Endodermal cell (in vitro differentiated cells): Measurements from ENCODE around the gene CKS2. TPM values are rescaled to one million over a fixed set of nuclear protein-coding genes. Genes with fewer than 3 reads are reported as not detected.

Experiments used
- DNase-seq: peaks from one replicate; pipeline ENCODE4 v3.0.0-alpha.2; 2017
- H3K27ac ChIP-seq: 2 replicates; pipeline ENCODE4 v1.5.1; 2013; ENCODE audit warnings: mild to moderate bottlenecking, low read depth, low read length, moderate library complexity
- H3K27me3 ChIP-seq: 2 replicates; pipeline ENCODE4 v1.6.1; 2013; ENCODE audit warnings: mild to moderate bottlenecking, low read length, moderate library complexity; ENCODE audit not compliant: insufficient read depth, control insufficient read depth, poor library complexity, severe bottlenecking
- H3K36me3 ChIP-seq: 2 replicates; pipeline ENCODE4 v1.7.0; 2013; ENCODE audit warnings: mild to moderate bottlenecking, low read length, moderate library complexity; ENCODE audit not compliant: control insufficient read depth, insufficient read depth
- H3K4me1 ChIP-seq: one replicate; pipeline ENCODE4 v1.7.0; 2013; ENCODE audit warnings: low read length; ENCODE audit not compliant: control insufficient read depth, insufficient read depth
- H3K4me3 ChIP-seq: 2 replicates; pipeline ENCODE4 v1.5.1; 2013; ENCODE audit warnings: mild to moderate bottlenecking, low read length, moderate library complexity
- H3K9ac ChIP-seq: 2 replicates; pipeline ENCODE4 v1.6.1; 2013; ENCODE audit warnings: mild to moderate bottlenecking, low read length, moderate library complexity; ENCODE audit not compliant: poor library complexity, severe bottlenecking; ENCODE audit errors: extremely low read depth
- H3K9me3 ChIP-seq: 2 replicates; pipeline ENCODE4 v1.6.1; 2013; ENCODE audit warnings: mild to moderate bottlenecking, low read length, moderate library complexity; ENCODE audit not compliant: control insufficient read depth
- H3K27ac Mint-ChIP-seq: 2 replicates; pipeline ENCODE4 v1.8.0; 2020; ENCODE audit warnings: mixed read lengths
- H3K27me3 Mint-ChIP-seq: 2 replicates; pipeline ENCODE4 v1.8.0; 2021; ENCODE audit warnings: mild to moderate bottlenecking, mixed read lengths; ENCODE audit not compliant: insufficient read depth
- H3K36me3 Mint-ChIP-seq: 2 replicates; pipeline ENCODE4 v1.8.0; 2020; ENCODE audit warnings: low read depth, mixed read lengths
- H3K4me1 Mint-ChIP-seq: 2 replicates; pipeline ENCODE4 v1.8.0; 2020; ENCODE audit warnings: mixed read lengths
- H3K4me3 Mint-ChIP-seq: 2 replicates; pipeline ENCODE4 v1.8.0; 2020; ENCODE audit warnings: mild to moderate bottlenecking, moderate library complexity, mixed read lengths
- H3K9me3 Mint-ChIP-seq: 2 replicates; pipeline ENCODE4 v1.8.0; 2020; ENCODE audit warnings: mild to moderate bottlenecking, mixed read lengths
- WGBS, 2 experiments: methylation state at CpG; one replicate each; pipeline versions ENCODE4 v1.1.5 to v1.1.7; 2013; ENCODE audit warnings: missing lambda C conversion rate in 2 of 2, mixed read lengths in 1 of 2; ENCODE audit not compliant: insufficient coverage in 1 of 2, insufficient read length in 1 of 2; 5-methylcytosine and 5-hydroxymethylcytosine counted together
- total RNA-seq, 2 donors: library from RNA; stranded (reverse); fragmentation: NEBNext Ultra II Directional in 1 of 2; extraction: Animal tissue kit (Norgen Biotek cat#: 25700) in 1 of 2; gene quantifications; 2 replicates in 1 of 2; 3 replicates in 1 of 2; pipeline ENCODE4 v1.2.1, GENCODE V29; 2021
- TF ChIP-seq, protein P1 (sequence below): fragments of 200-600 bp; sonication (generic); conservative IDR thresholded peaks from 2 replicates; pipeline ENCODE4 v1.5.0; 2021; ENCODE audit warnings: antibody characterized with exemption, mild to moderate bottlenecking

CKS2 gene
- total RNA-seq, 2 donors from 2014 or later, result 163 to 209 TPM

DNA sequence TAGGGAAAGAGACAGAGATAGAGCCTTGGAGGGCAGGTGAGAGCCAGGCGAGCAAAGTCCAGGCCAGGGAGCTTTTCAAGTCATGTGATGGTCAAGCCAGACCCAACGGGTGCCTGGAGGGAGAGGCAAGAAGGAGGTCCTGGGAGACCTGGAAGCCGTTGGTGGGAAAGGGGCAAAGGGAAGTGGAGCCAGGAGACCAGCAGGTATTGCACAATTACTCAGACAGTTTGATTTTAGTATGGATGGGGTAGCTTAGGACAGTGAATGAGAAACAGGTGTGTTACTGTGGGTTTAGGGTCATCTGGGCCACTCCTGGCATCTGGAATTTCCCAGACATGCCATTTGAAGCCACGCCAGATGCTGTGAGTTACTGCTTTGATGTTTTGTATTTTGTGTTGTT is 12.4 kb downstream of the CKS2 start:
- Mint-ChIP-seq H3K4me3 (no peak overlapping the region), H3K36me3 (peaks cover 32% of the 10 kb centered on the region), H3K4me1 (peaks cover 21% of the 10 kb centered on the region), H3K27ac (peak overlapping the region; percentile 46), H3K27me3 (no peaks in the 10 kb centered on the region), H3K9me3 (no peaks in the 10 kb centered on the region)
- no peak for DNase-seq
- H3K36me3 ChIP-seq, result peaks cover 40% of the 10 kb centered on the region
- 70 to 93% methylated on average over 2 to 4 of the region's 4 CpGs for WGBS, 2 experiments
- H3K9me3 ChIP-seq, result no peaks in the 10 kb centered on the region
- no peaks in the 10 kb centered on the region for H3K27me3 ChIP-seq
- no peak overlapping the region for H3K9ac ChIP-seq
- TF ChIP-seq, protein P1, sequence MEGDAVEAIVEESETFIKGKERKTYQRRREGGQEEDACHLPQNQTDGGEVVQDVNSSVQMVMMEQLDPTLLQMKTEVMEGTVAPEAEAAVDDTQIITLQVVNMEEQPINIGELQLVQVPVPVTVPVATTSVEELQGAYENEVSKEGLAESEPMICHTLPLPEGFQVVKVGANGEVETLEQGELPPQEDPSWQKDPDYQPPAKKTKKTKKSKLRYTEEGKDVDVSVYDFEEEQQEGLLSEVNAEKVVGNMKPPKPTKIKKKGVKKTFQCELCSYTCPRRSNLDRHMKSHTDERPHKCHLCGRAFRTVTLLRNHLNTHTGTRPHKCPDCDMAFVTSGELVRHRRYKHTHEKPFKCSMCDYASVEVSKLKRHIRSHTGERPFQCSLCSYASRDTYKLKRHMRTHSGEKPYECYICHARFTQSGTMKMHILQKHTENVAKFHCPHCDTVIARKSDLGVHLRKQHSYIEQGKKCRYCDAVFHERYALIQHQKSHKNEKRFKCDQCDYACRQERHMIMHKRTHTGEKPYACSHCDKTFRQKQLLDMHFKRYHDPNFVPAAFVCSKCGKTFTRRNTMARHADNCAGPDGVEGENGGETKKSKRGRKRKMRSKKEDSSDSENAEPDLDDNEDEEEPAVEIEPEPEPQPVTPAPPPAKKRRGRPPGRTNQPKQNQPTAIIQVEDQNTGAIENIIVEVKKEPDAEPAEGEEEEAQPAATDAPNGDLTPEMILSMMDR, result no peak
- H3K4me1 ChIP-seq, result no peaks in the 10 kb centered on the region
- H3K27ac ChIP-seq, result no peak overlapping the region
- H3K4me3 ChIP-seq, result no peak overlapping the region

DNA sequence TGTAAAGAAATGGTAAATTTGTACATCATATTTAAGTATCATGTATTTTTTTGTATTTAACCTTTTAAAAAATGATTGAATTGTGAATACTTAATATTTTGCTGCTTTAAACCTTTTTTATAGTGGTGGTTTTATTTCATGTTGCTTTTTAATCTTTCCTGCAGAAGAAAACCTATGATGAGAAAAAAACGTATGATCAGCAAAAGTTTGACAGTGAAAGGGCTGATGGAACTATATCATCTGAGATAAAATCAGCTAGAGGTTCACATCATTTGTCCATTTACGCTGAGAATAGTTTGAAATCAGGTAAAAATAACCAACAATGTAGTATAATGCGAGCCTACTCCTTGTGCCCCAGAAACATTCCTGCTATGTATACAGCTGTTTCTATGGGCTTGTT is 14.7 kb downstream of the CKS2 start:
- no peak overlapping the region for H3K27ac ChIP-seq
- WGBS, 2 experiments, result 89 to 93% methylated on average over 3 of the region's 3 CpGs
- Mint-ChIP-seq H3K27ac (no peak overlapping the region), H3K27me3 (no peaks in the 10 kb centered on the region), H3K9me3 (no peaks in the 10 kb centered on the region), H3K4me3 (no peak overlapping the region), H3K4me1 (peaks cover 14% of the 10 kb centered on the region), H3K36me3 (peaks cover 40% of the 10 kb centered on the region)
- no peak for DNase-seq
- H3K9me3 ChIP-seq, result no peaks in the 10 kb centered on the region
- H3K4me1 ChIP-seq, result no peaks in the 10 kb centered on the region
- H3K27me3 ChIP-seq, result no peaks in the 10 kb centered on the region
- TF ChIP-seq, protein P1, result no peak
- H3K9ac ChIP-seq, result no peak overlapping the region
- H3K36me3 ChIP-seq, result peaks cover 52% of the 10 kb centered on the region
- H3K4me3 ChIP-seq, result no peak overlapping the region

DNA sequence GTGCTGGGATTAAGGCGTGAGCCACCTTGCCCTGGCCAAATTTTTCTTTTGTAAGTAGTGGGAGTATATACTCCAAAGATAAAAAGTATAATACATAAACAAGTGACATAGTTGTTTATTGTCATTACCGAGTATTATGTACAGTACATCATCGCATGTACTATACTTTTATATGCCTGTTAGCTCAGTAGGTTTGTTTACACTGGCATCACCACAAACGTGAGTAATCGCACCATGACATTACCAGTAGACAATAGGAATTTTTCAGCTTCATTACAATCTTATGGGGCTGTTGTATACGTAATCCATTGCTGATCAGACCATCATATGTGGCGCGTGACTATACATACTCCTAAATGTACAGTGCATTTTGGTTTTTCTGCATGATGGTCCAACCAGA is 17.1 kb downstream of the CKS2 start:
- Histone ChIP-seq H3K4me3 (no peak overlapping the region), H3K9ac (no peak overlapping the region), H3K27me3 (no peaks in the 10 kb centered on the region), H3K4me1 (no peaks in the 10 kb centered on the region), H3K27ac (no peak overlapping the region), H3K36me3 (peaks cover 70% of the 10 kb centered on the region), H3K9me3 (no peaks in the 10 kb centered on the region)
- Mint-ChIP-seq H3K9me3 (no peaks in the 10 kb centered on the region), H3K27me3 (no peaks in the 10 kb centered on the region), H3K27ac (no peak overlapping the region), H3K4me3 (no peak overlapping the region), H3K4me1 (peaks cover 8% of the 10 kb centered on the region), H3K36me3 (peaks cover 40% of the 10 kb centered on the region)
- TF ChIP-seq, protein P1, result no peak
- 95 to 97% methylated on average over 6 to 8 of the region's 8 CpGs for WGBS, 2 experiments
- no peak for DNase-seq
